ENCODE measurements around the gene NSMF.

NSMF gene

GRCh38 chr9:137429974-137430722 lies 29.0 kb downstream of the NSMF start:
- no peak for DNase-seq (ENCODE audit: low read depth in 2 of 2)

DNA sequence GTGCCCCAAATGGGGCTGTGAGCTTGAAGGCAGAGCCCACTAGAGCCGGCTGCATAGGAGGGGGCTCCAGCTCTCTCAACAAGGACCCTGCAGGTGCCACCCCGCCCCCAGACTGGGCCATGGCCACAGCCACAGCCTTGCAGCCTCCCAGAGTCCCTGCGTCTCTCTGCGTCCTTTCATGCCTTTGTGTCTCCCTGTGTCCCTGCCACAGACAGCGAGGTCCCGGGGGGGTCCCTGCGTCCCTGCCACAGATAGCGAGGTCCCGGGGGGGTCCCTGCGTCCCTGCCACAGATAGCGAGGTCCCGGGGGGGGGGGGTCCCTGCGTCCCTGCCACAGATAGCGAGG lies 29.6 kb downstream of the NSMF start:
- DNase-seq (ENCODE audit: low read depth in 2 of 2), result no peak

DNA sequence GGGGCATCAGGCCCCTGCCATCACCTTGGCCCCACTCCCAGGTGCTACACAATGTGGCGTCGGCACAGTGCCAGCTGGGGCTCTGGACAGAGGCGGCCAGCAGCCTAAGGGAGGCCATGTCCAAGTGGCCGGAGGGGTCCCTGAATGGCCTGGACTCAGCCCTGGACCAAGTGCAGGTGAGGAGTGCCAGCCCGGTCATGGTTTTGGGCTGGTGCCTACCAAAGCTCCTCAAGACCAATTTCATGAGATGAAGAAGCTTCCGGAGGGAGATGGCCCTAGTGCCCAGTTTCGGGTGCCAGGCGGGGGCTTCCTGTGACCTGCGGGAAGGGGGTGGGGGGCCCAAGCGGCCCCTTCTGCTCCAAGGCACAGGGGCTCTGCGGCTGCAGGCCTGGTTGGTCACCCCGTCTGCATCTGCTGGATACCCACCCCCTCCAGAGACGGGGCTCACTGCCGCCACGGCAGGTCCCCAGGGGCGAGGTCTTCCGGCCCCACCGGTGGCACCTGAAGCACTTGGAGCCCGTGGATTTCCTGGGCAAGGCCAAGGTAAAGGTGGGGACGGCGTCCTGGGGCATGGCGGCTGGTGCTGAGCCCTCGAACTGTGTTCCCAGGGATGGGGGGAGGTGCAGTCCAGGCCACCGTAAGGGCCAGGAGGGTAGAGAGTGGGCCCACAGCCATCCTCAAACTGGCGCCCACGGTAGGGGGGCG lies 30.1 kb downstream of the NSMF start:
- DNase-seq (ENCODE audit: low read depth in 2 of 2), result no peak

- DNase-seq (ENCODE audit: low read depth in 2 of 2), result no peak
Observed at GRCh38 chr9:137428311-137428630, 30.9 kb downstream of the NSMF start.

DNA sequence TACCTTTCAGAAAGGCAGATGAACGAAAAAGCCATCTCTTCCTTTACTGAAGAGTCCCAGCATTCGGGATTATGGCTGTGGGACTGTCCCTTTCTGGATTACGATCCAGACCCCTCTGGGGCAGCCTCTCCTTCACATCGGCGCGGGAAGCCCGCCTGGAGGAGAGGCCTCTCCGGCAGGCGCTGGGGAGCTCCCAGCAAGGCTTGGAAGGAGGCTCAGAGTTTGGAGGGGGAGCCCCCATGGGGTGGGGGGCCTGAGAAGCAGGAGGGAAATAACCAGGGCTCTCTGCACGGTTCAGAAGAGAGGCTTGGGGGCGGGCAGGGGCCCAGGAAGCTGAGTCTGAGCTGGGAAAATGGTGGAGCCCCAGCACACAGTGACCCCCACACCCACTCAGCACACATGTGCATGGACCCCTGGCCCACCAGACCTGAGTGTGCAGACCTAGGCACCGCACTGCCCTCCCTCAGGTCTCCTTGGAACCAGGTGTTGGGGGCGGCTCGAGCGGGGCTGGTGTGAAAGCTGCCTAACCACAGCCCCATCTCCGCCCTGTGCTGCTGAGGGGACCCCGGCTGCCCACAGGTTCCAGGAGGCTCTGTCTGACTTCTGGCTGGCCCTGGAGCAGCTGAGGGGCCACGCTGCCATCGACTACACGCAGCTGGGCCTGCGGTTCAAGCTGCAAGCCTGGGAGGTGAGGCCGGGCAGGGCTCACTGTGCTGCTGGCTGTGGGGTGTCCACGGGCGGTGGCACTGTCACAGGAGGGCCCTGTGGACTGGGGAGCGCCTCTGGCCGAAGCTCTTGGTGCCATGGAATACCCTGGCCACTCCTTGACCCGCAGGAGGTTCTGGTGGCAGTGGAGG lies 31.5 kb downstream of the NSMF start:
- DNase-seq (ENCODE audit: low read depth in 2 of 2), result no peak

DNA sequence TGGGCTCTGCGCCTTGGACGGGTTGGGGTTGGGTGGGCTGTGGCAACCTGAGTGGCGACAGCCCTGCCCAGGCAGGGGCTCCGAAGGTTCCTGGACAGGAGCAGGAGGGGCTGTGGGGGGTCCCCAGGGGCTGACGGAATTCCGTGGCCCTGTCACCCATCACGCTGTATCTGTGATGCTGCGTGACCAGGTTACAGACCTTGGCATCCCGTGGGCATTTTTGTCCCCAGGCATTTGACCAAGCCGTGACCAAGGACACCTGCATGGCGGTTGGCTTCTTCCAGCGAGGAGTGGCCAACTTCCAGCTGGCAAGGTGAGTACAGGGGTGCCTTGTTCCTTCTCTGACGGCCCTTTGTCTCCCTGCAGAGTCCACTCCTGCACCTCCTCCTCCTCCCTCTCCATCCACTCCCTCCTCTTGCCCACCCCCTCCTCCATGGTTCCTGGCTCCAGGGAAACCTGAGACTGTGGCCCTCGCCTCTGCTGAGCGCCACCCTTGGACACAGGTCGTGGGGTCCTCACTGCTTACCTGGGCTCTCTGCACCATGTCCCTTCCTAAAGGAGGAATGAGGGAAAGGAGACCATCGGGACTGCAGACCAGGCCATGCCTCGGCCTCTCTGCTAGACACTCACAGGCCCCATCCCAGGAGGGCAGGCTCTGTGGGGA lies 33.0 kb downstream of the NSMF start:
- no peak for DNase-seq (ENCODE audit: low read depth in 2 of 2)

DNA sequence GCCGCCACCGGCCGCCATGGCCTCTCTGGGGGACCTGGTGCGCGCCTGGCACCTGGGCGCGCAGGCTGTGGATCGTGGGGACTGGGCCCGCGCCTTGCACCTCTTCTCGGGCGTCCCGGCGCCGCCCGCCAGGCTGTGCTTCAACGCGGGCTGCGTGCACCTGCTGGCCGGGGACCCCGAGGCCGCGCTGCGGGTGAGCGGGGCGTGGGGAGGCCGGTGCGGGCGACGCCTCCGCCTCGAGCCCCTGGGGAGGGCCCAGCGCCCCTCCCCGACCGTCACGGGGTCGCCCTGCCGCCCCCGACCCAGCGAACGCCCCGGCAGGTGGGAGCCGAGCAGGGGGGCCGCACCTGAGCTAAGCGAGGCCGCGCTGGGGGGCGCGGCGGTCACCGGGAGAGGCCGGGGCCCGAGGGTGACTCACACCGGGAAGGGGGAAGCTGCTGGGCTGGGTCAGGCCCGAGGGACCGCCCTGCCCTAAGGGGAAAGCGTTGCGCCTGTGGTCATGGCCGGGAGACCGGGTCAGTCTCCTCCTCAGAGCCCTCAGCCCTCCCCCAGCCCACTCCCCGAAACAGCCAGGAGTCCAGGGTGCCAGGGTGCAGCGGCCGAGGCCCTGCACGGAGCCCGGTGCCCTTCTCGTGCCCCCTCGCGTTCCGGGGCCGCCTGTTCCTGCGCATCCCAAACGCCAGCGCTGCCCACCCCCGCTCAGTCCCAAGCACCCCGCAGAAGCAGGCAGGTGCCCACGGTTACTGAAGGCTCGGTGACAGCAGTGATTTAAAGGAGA lies 35.4 kb downstream of the NSMF start:
- no peak for DNase-seq (ENCODE audit: low read depth in 2 of 2)

- DNase-seq (ENCODE audit: low read depth in 2 of 2), result peak; percentile 93 to 96
Observed at GRCh38 chr9:137422604-137423513, 36.3 kb downstream of the NSMF start, which contains the start of the genes EXD3 and NOXA1. Gene EXD3, minus strand, starts transcription at chr9:137423162. Its CDS starts 27,805 bp downstream, at chr9:137395357. Gene NOXA1, plus strand, starts transcription at chr9:137423393. Its CDS starts 137 bp downstream, at chr9:137423530.

- no peak for DNase-seq (ENCODE audit: low read depth in 2 of 2)
Observed at GRCh38 chr9:137421838-137422603, 37.1 kb downstream of the NSMF start.

DNA sequence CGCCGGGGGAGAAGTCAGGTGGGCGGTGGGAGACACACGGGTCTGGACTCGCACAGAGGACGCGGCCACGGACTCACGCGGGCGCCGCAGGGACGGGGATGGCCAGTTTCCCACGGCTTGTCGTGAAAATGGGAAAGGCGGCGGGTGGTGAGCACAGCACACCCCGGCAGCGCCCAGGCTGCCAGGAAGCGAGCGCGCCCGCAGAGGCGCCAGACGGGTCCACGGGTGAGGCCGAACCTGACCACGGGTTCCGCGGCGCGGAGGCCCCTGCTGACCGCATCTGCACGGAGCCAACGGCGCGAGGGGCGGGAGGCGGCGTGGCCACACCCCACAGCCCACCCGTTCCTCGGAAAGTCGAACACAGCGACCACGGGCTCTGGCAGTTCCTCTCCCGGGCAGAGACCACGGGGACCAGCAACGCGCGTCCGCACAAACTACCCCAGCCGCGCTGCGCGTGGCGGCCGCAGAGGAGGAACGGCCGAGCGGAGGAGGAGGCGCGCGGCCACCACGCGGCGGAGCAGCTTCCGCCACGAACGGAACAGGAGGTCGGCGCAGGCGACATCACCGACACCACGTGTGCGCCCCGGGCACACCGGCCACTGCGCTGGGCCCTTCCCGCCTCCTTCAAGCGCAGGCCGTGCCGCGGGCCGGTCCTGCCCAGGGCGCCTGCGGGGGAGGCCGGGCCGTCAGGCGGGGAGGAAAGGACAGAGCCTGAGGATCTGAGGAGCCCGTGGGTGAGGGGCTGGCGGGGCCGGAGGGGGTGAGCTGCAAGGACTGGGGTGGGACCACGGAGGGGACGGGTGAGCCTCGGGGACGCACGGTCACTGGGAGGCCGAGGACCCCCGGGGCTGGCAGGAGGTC lies 41.7 kb downstream of the NSMF start:
- DNase-seq (ENCODE audit: low read depth in 2 of 2), result no peak

DNA sequence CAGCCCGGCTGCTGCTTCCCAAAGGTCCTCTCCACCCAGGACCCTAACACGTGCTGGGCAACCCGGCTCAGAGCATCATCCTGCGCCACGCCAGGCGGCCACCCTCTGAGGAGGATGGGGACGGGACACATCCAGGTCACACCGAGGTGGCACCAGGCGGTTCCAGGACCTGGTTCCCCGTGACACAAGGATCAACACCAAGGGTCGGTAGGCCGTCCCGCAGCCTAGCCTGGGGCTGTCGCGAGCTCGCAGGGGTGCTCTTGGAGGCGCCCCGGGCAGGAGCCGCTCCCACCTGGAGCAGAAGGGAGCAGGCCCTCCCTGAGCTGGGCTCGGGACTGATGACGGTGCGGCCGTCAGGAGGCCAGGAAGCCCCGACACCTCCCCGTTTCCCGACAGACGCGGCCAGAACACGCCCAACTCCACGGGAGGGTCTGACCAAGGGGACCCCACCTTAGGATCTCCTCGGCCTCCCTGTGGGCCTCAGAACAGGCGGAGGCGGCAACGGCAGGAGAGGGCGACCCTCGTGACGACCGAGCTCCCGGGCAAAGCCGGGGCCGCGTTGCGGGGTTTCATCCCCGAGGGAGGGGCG lies 42.5 kb downstream of the NSMF start:
- no peak for DNase-seq (ENCODE audit: low read depth in 2 of 2)

DNA sequence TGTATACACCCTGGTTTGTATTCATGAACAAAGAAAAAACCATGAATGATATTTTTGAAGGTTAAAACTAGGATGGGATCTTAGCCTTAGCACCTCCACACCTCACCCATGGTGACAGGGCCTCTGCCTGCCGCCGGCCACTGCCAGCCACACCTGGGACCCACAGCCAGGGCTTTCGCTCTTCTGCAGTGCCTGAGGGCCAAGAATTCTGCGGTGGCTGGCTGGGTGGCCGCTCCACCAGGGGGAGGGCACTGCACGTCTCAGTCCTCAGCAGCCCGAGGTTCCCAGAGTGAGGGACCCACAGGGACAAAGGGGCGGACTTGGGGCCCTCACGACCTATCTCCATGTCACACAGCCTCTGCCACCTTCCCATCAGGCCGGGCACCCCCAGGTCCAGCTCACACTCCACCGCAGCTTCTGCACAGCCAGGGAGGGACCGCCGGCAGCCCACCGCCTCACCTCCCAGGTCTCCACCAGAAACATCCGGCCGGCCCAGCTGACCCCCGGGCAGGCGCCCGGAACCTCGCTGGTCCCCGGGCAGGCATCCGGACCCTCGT lies 43.0 kb downstream of the NSMF start:
- DNase-seq (ENCODE audit: low read depth in 2 of 2), result no peak

- DNase-seq (ENCODE audit: low read depth in 2 of 2), result no peak
Observed at GRCh38 chr9:137415451-137415850, 43.7 kb downstream of the NSMF start.

GRCh38 chr9:137412431-137412830 lies 46.7 kb downstream of the NSMF start:
- no peak for DNase-seq (ENCODE audit: low read depth in 2 of 2)

DNA sequence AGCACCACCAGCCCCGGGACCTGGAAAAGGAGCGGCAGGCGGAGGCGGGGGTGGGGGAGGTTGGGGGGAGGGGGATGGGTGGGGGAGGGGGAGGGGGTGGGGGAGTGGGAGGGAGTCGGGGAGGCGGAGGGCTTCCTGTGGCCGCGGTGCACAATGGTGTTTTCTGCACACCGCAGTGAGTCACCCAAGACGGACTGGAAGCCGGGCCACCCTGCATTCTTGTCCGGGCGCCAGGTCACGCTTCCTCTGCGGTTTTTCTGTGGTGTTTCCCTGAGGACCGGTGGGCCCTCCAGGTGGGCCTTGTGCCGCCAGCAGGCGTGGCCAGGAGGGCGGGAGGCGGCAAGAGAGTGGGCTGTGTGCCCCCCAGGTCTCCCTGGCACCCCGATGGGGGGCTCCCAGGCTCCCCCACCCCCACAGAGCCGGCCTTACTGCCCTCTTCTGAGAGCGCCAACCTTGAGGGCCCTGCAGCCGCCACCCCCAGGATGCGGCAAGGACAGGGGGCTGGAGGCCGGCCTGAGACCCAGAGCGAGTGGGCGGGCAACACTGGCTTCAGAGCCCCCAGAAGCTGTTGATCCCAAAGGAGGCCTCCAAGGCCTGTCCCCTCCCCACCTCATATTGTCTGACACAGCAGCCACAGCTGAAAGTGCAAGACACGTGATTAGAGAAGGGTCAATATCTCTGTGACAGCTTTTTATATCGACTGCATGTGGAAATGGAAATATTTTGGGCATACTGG lies 47.3 kb downstream of the NSMF start:
- DNase-seq (ENCODE audit: low read depth in 2 of 2), result peak in 1 of 2 donors; percentile 38

DNA sequence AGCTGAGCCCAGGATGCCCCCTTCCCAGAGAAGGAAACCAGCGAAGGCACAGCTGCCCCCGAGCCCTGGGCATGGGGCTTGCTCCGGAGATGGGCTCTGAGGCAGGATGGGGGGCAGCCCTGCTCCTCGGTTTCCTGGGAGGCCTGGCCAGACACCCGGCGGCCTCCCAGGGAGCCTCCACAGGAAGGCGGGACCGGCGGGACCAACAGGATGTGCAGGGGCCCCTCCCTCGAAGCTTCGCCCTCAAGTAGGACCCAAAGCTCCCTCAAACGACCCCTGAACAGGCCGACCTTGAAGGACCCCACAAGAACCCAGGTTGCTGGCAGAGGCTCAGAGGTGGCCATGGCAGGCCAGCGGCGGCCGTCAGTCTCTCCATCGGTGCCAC lies 47.9 kb downstream of the NSMF start:
- no peak for DNase-seq (ENCODE audit: low read depth in 2 of 2)

DNA sequence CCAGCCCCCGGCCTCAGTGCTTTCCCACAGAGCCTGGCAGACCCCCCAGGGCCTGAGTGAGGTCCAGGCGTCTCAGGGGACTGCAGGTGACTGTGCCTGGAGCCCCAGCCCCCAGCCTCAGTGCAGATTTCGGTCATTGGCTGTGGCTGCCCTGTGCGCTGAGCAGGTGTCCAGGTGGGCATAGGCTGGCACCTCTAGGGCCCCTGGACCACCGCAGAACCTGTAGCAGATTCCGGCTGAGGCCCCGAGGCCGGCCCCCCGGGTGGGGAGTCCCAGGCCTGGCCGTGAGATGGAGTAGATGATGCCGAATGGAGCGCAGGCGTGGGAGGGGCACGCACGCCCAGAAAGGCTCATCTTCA lies 48.3 kb downstream of the NSMF start:
- no peak for DNase-seq (ENCODE audit: low read depth in 2 of 2)
